Measurements from ENCODE around the gene MIPOL1.

DNA sequence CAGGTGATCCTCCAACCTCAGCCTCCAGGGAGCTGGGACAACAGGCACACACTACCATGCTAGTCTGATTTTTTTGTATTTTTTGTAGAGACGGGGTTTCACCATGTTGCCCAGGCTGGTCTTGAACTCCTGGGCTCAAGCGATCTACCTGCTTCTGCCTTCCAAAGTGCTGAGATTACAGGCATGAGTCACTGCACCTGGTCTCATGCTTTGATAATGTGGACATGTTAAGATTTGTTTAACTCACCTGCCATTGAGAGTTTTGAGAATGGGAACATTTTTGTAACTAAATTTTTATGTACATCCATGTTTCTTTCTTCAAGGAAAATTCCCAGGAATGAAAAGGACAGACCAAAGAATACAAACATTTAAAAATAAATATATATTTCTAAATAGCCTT lies 121.2 kb downstream of the MIPOL1 start:
- TF ChIP-seq, protein P1, sequence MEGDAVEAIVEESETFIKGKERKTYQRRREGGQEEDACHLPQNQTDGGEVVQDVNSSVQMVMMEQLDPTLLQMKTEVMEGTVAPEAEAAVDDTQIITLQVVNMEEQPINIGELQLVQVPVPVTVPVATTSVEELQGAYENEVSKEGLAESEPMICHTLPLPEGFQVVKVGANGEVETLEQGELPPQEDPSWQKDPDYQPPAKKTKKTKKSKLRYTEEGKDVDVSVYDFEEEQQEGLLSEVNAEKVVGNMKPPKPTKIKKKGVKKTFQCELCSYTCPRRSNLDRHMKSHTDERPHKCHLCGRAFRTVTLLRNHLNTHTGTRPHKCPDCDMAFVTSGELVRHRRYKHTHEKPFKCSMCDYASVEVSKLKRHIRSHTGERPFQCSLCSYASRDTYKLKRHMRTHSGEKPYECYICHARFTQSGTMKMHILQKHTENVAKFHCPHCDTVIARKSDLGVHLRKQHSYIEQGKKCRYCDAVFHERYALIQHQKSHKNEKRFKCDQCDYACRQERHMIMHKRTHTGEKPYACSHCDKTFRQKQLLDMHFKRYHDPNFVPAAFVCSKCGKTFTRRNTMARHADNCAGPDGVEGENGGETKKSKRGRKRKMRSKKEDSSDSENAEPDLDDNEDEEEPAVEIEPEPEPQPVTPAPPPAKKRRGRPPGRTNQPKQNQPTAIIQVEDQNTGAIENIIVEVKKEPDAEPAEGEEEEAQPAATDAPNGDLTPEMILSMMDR (IDR thresholded peaks at IDR 0.05): no peak
- TF ChIP-seq POLR2A (IDR thresholded peaks at IDR 0.05): no peak
